ENCODE measurements around the gene C1QB. TPM values are rescaled to one million over a fixed set of nuclear protein-coding genes. Genes with fewer than 3 reads are reported as not detected.
A peak's percentile ranks its signal among the peaks of the same experiment; 100 is the strongest.

The C1QB gene, protein sequence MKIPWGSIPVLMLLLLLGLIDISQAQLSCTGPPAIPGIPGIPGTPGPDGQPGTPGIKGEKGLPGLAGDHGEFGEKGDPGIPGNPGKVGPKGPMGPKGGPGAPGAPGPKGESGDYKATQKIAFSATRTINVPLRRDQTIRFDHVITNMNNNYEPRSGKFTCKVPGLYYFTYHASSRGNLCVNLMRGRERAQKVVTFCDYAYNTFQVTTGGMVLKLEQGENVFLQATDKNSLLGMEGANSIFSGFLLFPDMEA
- 287 TPM for total RNA-seq

- Histone ChIP-seq H3K27me3 (no peaks in the 10 kb centered on the region), H3K9me3 (no peaks in the 10 kb centered on the region), H3K27ac (no peak within 1 kb of the TSS), H3K36me3 (no peaks in the 10 kb centered on the region), H3K4me1 (no peaks in the 10 kb centered on the region), H3K4me3 (peak within 1 kb of the TSS in 1 of 2 donors; percentile 21)
- intact Hi-C loops (cut with DNase I), result no loop called here
- DNase-seq (ENCODE audit: extremely low spot score in 2 of 2), result no peak
- TF ChIP-seq POLR2AphosphoS5 (IDR thresholded peaks at IDR 0.05; ENCODE audit: insufficient read depth in 1 of 2, low read depth in 1 of 2) (peak in 1 of 2 donors; percentile 9), POLR2A (IDR thresholded peaks at IDR 0.05) (no peak)
- TF ChIP-seq, protein P1, sequence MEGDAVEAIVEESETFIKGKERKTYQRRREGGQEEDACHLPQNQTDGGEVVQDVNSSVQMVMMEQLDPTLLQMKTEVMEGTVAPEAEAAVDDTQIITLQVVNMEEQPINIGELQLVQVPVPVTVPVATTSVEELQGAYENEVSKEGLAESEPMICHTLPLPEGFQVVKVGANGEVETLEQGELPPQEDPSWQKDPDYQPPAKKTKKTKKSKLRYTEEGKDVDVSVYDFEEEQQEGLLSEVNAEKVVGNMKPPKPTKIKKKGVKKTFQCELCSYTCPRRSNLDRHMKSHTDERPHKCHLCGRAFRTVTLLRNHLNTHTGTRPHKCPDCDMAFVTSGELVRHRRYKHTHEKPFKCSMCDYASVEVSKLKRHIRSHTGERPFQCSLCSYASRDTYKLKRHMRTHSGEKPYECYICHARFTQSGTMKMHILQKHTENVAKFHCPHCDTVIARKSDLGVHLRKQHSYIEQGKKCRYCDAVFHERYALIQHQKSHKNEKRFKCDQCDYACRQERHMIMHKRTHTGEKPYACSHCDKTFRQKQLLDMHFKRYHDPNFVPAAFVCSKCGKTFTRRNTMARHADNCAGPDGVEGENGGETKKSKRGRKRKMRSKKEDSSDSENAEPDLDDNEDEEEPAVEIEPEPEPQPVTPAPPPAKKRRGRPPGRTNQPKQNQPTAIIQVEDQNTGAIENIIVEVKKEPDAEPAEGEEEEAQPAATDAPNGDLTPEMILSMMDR (IDR thresholded peaks at IDR 0.05), result no peak
Measured at GRCh38 chr1:22652881-22653316, at the start of gene C1QB. Gene C1QB, plus strand, starts transcription at chr1:22653236. Its CDS starts 6,227 bp downstream, at chr1:22659463.

- no peaks in the 10 kb centered on the region for H3K36me3 ChIP-seq
- H3K9me3 ChIP-seq, result no peaks in the 10 kb centered on the region
- no peaks in the 10 kb centered on the region for H3K27me3 ChIP-seq
- TF ChIP-seq POLR2A (IDR thresholded peaks at IDR 0.05) (no peak), POLR2AphosphoS5 (IDR thresholded peaks at IDR 0.05; ENCODE audit: insufficient read depth in 1 of 2, low read depth in 1 of 2) (no peak)
- TF ChIP-seq, protein P1 (IDR thresholded peaks at IDR 0.05), result no peak
- no peaks in the 10 kb centered on the region for H3K4me1 ChIP-seq
- intact Hi-C loops (cut with DNase I), result no loop called here
- no peak overlapping the region for H3K27ac ChIP-seq
- no peak overlapping the region for H3K4me3 ChIP-seq
- no peak for DNase-seq (ENCODE audit: extremely low spot score in 2 of 2)
Measured at GRCh38 chr1:22606161-22606560, 46.9 kb upstream of the C1QB start.

DNA sequence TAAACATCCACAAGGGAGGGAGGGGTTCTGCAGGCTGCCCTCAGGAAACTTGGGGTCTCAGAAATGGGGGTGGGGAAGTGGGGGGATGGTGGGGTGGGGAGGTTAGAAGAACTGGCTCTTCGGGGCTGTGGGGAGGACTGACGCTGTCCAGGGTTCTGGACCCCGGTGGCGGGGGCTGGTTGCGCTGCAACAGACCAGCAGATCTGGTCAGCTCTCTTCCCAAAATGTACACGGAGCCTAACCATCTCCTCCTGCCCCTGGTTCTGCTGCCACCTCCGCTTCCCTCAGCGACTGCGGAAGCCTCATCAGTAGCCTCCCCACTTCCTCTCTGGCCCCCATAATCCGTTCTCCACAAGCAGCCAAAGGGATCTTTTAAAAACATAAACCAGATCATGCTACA lies 45.9 kb upstream of the C1QB start:
- Histone ChIP-seq H3K27me3 (no peaks in the 10 kb centered on the region), H3K4me1 (no peaks in the 10 kb centered on the region), H3K27ac (no peak overlapping the region), H3K9me3 (no peaks in the 10 kb centered on the region), H3K4me3 (no peak overlapping the region), H3K36me3 (no peaks in the 10 kb centered on the region)
- no peak for DNase-seq (ENCODE audit: extremely low spot score in 2 of 2)
- intact Hi-C loops (cut with DNase I), result no loop called here
- no peak for TF ChIP-seq POLR2AphosphoS5 (IDR thresholded peaks at IDR 0.05; ENCODE audit: insufficient read depth in 1 of 2, low read depth in 1 of 2)
- TF ChIP-seq POLR2A (IDR thresholded peaks at IDR 0.05), result no peak
- TF ChIP-seq, protein P1 (IDR thresholded peaks at IDR 0.05), result no peak

- H3K36me3 ChIP-seq, result no peaks in the 10 kb centered on the region
- no peak for DNase-seq (ENCODE audit: extremely low spot score in 2 of 2)
- no peaks in the 10 kb centered on the region for H3K9me3 ChIP-seq
- no peaks in the 10 kb centered on the region for H3K27me3 ChIP-seq
- H3K27ac ChIP-seq, result no peak overlapping the region
- TF ChIP-seq POLR2A (IDR thresholded peaks at IDR 0.05), result no peak
- TF ChIP-seq POLR2AphosphoS5 (IDR thresholded peaks at IDR 0.05; ENCODE audit: insufficient read depth in 1 of 2, low read depth in 1 of 2), result no peak
- TF ChIP-seq, protein P1 (IDR thresholded peaks at IDR 0.05), result no peak
- no peaks in the 10 kb centered on the region for H3K4me1 ChIP-seq
- intact Hi-C loops (cut with DNase I), result no loop called here
- H3K4me3 ChIP-seq, result no peak overlapping the region
Measured at GRCh38 chr1:22608361-22608760, 44.7 kb upstream of the C1QB start.

DNA sequence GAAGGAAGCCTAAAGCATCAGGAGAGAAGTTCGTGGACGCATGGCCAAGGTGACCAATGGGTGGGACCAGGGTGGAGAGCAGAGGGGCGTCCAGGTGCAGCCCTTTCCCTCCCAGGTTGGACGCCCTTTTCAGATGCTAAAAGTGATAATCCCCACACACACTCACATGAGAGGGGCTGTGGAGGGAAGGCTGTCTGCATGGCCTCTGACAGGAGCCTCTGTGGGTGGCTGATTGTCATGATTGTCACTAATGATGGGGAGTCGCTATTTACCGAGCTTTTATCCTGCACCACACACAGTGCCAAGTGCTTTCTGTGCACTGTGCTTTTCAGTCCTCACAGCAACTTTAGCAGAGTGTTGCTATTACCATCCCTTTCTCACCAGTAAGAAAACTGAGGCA lies 43.7 kb upstream of the C1QB start:
- DNase-seq (ENCODE audit: extremely low spot score in 2 of 2), result no peak
- Histone ChIP-seq H3K9me3 (no peaks in the 10 kb centered on the region), H3K27ac (no peak overlapping the region), H3K4me3 (no peak overlapping the region), H3K36me3 (no peaks in the 10 kb centered on the region), H3K4me1 (no peaks in the 10 kb centered on the region), H3K27me3 (no peaks in the 10 kb centered on the region)
- TF ChIP-seq, protein P1 (IDR thresholded peaks at IDR 0.05), result no peak
- TF ChIP-seq POLR2A (IDR thresholded peaks at IDR 0.05) (no peak), POLR2AphosphoS5 (IDR thresholded peaks at IDR 0.05; ENCODE audit: insufficient read depth in 1 of 2, low read depth in 1 of 2) (no peak)
- intact Hi-C loops (cut with DNase I), result no loop called here

Data from vagina (tissue), 2 donors.